PC-3 (cell line): ENCODE measurements around the gene NTM.

ENCODE experiments used
- EZH2phosphoT487 ChIP-seq: fragments of 300-600 bp; sonication (generic); IDR thresholded peaks from 2 replicates; pipeline ENCODE4 v1.6.1; 2018; ENCODE audit warnings: mild to moderate bottlenecking, antibody characterized with exemption, low read length, borderline replicate concordance
- TF ChIP-seq, protein P1 (sequence below): fragments of 300-600 bp; sonication (generic); conservative IDR thresholded peaks from 2 replicates; pipeline ENCODE4 v1.5.1; 2017; ENCODE audit warnings: antibody characterized with exemption, low read depth, mild to moderate bottlenecking, low read length

DNA sequence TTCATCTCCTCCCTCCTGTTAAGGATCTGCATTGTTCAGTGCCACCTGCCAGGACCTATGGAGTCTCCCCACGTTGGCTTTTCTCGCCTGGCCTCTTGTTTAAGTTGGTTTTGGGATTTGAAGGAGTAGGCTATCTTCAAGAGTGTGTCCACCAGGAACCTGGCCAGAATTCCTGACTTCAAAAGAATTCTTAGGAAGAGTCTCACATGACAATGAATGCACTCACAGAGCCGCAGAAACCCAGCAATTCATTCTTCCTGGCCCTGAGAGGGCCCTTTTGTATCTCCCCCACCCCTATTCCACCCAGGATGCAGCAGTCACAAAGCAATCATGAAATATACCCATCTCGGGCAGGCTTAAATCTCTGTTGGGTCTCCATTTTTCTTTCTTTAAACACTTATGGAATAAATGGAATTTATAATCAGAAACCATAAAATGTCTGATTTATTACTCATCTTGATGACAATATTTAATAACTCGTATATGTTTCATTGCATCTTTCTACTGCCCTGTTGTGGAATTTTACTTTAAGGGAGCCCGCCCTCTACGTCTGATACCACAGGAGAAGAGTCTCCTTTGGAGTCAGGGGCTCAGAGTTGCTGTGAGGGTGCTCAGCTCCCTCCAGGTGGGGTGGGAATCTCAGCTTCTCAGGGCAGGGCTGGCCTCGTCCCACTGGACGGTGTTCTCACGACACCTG is 507.0 kb downstream of the NTM start:
- TF ChIP-seq, protein P1, sequence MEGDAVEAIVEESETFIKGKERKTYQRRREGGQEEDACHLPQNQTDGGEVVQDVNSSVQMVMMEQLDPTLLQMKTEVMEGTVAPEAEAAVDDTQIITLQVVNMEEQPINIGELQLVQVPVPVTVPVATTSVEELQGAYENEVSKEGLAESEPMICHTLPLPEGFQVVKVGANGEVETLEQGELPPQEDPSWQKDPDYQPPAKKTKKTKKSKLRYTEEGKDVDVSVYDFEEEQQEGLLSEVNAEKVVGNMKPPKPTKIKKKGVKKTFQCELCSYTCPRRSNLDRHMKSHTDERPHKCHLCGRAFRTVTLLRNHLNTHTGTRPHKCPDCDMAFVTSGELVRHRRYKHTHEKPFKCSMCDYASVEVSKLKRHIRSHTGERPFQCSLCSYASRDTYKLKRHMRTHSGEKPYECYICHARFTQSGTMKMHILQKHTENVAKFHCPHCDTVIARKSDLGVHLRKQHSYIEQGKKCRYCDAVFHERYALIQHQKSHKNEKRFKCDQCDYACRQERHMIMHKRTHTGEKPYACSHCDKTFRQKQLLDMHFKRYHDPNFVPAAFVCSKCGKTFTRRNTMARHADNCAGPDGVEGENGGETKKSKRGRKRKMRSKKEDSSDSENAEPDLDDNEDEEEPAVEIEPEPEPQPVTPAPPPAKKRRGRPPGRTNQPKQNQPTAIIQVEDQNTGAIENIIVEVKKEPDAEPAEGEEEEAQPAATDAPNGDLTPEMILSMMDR = no peak
- no peak for TF ChIP-seq EZH2phosphoT487
